SKM-1 treated with dmso at 0.1 percent for 144 hours (cell line): ENCODE measurements around the gene NOL4L.

Source experiments
- DNase-seq: peaks from one replicate; lab custom pipeline; 2025; ENCODE audit not compliant: unreplicated experiment; lab: John Stamatoyannopoulos, UW

Gene NOL4L

DNA sequence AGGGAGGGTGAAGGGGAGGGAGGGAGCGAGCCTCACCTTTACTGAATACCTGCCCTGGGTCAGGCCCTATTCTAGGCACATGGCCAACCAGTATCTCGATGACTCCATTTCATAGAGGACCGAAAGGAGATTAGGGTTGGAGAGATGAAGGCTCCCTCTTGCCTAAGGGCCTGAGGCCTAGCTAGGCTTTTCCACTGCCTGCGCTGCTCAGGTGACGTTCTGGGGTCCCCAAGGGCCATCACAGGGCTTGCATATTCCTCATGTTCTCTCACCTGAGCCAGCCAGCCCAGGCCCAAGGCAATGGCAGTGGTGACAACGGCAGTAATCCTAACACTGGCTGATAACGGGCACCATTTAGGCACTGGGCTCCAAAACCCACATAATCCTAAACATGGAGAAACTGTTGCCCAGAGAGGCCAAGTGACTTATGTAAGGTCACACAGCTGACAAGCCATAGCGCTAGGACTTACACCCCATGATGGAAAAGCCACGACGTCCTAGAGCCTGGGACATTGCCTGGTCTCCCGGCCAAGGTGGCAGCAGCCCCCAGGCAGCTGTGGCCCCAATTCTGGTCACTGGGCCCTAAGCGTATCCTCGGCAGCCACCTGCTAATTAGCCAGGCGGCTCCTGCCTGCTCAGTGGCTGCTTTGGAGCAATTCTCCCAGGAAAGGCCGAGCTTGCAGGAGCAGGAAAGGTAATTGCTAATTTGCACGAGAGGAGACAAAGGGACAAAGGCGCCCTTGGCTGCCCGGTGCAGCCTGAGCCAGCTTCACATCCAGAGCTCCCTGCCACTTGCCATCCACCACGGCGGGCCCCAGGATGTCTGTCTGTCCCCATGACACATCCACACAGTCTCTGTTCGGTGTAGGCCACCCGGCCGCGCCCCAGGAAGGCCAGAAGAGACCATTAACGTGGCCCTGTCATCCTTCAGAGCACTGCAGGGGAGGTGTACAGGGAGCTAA, 21.5 kb downstream of the NOL4L start:
- no peak for DNase-seq

DNA sequence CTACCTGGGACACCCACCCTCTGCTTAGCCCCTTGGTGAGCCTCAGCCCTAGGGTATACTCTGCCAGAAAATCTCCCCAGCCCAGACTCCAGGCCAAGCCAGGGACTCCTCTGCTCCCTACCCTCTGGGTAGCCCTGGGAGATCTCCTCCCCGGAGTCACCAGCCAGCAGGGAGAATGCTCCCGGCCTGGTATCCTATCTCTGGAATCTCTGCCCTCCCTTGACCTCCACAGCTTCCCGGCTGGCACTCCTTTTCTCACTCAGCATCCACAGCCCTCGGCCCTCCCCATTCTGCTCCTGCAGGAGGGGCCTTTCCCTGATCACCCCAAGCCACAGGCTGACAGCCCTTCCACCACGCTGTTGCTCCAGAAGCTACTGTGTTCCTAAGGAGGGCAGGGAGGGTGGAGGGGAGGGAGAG, 22.6 kb downstream of the NOL4L start:
- DNase-seq = no peak

DNA sequence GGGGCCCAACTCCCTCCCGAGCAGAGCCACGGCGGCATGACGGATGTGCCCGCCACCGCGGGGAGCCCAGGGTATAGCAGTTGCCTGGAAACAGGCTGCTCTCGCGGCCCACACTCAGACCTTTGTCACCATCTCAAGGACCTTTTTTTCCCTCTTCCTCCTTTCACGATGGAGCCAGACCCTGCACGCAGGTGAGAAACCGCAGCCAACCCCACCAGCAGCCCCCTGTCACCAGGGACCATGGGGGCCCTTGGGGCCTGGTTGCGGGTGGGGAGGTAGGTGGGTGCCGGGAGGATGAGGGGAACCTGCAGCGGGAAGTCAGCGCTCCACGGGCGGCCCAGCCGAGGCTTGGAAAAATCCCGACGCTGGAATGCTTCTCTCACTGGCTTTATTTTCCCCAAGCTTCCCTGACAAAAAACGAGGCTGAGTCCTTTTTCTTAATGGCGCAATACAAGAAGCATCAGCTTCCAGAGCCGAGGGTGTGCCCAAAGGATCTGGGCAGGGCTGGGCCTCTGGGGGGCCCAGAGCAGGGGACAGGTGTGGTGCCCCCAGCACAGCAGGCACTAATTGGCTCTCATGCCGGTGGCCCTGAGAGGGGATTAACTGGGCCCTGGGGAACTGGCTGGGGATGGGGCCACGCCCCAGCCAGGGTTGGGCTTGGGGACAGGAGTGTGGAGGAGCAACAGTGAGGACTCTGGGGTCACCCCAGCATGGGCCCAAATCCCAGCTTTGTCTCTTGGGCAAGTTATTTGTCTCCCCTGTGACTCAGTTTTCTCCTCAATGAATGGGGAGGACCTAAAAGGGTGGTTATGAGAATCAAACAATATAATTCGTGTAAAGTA, 23.9 kb downstream of the NOL4L start:
- no peak for DNase-seq

DNA sequence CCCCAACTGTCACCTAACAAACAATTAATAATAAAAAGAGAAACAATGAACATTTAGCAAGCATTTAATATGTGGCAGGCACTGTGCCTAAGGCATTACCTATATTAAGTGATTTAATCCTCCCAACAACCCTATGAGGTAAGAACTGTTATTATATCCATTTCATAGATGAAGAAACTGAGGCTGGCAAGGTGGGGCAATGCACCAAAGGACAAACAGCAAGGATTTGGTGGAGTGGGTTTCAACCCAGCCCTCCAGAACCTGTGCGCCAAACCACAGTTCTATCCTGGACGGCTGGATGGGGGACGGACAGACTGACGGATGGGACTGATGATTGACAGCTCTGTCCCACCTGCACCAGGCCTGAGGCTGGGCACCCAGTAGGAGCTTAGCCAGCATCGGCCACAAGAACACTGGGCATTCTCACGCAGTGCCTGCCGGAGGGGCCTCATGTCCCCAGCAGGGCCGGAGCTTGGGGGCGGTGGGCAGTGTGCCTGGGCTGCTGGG, 24.6 kb downstream of the NOL4L start:
- DNase-seq = no peak

DNA sequence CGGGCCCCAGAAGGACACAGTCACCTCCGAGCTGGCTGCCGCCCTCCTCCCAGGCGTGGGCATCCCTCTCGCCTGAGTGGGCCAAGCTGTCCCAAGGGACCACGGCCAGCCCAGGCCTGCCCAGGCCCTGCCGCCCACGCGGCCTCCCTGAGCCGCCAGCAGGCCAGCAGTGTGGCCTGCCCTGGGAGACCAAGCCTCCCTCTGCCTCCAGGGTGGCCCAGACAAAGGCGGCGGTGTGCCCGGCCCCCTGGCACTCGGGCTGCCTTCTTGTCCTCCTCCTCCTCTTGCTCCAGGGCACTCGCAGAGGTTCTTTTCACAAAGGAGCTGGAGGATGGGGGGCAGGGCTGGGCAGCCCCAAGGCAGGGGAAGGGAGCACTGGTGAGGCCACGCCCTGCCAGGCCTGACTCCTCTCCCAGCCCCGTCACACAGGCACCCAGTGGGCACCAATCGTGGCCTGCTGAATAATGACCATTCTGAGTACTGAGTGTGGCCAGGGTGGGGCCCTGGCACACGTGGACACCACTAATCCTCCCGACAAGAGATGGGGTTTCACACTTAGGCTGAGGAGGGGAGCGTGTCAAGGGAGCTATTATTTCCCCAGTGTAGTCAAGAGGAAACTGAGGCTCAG, 25.3 kb downstream of the NOL4L start:
- no peak for DNase-seq

DNA sequence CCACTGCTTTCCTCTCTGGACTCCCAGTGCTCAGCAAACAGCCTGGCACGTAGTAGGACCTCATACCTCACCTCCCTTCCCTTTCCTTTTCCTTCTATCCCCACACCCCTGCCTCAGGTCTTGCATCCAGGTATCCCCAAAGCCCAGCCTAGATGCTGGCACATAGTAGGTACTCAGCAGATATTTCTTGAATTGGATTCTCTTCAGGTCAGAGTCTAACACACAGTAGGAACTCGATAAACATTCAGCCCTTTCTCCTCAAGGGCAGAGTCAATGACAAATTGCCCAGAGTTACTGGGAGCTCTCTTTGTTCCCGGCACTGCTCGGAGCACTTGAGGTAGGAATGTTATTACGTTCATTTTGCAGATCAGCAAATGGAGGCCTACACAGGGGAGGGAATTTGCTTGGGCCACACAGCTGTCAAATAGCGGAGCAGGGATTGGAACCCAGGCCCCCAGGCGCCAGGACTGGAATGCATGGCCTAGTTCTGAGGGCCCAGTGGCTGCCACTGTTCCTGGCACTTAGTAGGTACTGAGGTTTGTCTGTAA, 25.9 kb downstream of the NOL4L start:
- DNase-seq = no peak

DNA sequence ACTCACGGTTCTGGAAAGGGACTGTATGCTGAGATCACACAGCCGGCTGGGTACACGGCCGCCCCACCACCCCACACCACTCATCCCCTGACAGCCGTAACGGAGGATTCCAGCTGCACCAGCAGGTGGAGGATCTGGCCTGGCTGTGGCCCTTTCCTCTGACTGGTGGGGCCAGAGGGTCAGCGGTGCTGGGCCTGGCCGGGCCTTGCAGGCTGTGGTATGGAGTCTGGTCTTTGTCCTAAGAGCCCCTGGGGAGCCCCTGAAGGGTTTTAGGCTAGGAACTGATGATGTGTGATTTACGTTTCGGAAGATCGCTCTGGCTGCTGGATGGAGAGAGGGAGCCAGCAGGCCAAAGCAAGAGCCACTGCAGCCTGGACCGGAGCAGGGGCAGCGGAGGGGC, 26.6 kb downstream of the NOL4L start:
- DNase-seq = no peak

DNA sequence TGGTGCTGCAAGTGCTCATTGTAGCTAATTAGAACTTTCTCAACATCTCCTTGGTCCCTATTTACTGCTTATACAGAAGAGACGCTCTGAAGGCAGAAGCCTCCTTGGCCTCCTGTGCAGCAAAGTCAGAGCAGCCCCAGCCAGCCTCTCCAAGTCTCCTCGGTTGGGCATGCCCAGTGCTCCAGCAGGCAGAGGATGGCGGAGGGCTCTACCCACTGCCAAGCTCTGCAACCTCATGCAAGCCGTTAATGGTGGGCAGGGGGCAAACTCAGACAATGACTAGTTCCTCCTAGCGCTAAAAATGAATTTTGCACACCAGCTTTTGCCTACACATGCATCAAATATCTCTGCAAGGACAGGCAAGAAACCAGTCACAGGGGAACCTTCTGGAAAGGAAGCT, 27.8 kb downstream of the NOL4L start:
- DNase-seq = no peak

DNA sequence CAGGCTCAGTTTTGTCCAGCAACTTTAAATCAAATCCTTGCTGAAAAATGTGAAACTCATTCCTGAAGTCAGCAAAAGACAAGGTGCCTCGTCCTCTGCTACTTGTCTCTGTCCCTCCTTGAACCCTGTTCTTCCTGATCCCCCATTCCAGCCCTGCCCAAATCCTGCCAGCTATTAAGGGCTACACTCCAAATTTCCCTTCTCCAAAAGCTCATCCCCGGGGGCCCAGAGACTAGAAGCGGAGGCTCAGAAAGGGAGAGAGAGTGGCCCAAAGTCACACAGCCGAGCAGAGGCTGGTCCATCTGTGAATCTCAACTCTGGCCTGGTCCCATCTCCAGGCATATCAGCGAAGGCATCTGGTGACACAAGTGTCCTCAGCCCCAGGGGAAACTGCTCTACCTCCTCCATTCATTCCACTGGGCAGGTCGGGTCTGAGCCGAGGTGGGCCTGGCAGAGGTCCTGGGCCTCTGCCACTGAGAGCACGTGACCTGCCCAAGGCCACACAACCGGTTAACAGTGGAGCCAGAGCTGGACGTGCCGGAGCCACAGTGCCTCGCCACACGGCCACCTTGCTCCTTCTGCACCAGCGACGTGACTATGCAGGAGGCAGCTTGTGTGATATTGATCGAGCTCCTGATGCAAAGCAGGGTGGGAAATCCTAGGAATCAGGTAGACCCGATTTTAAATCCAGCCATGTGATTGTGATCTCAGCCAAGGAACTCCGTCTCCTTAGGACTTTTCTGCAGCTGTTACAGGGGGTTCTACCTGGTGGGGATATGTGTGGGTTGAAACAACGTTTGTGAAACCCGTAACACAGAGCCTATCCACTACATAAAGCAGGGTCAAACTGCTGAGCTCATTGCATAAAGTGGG, 28.6 kb downstream of the NOL4L start:
- no peak for DNase-seq

DNA sequence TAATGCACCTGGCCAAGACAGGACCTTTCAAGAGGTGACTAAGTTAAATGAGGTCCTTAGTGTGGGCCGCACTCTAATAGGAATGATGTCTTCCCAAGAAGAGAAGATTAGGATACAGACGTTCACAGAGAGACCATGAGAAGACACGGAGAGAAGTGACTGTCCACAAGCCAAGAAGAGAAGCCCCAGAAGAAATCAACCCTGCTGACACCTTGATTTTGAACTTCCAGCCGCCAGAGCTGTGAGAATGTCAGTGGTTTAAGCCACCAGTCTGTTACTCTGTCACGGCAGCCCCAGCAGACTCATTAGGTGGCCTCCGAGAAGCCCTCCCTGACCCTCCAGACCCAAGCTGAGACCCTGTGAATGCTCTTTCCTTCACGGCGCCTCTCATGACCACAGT, 29.5 kb downstream of the NOL4L start:
- DNase-seq = no peak

DNA sequence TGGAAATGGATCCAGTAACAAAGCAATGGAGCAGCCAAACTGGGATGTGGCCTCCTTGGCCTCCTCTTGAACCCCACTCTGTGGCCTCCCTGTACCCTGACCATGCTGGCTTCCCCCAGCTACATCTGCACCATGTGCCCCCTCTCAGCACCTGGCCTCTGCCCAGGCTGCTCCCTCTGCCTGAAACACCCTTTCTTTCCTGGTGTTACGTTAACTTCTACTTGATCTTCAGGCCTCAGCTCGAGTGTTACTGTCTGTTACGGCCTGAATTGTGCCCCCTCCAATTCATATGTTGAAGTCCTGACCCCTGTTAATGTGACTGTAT, 30.2 kb downstream of the NOL4L start:
- DNase-seq = no peak

DNA sequence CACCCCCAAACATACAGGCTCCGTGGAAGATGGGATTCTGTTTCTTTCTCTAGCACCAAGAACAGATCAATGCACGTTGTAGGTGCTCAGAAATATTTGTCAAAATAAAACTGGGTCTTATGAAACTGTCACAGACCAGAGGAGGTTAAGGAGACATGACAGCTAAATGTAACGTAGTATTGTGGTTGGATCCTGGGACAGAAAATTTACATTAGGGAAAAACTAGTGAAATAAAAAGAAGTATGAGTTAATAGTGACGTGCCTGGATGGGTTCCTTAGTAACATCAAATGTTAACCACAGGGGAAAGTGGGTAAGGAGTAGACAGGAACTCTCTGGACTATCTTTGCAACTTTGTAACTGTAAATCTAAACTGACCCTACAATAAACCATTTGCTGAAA, 31.5 kb downstream of the NOL4L start:
- no peak for DNase-seq

DNA sequence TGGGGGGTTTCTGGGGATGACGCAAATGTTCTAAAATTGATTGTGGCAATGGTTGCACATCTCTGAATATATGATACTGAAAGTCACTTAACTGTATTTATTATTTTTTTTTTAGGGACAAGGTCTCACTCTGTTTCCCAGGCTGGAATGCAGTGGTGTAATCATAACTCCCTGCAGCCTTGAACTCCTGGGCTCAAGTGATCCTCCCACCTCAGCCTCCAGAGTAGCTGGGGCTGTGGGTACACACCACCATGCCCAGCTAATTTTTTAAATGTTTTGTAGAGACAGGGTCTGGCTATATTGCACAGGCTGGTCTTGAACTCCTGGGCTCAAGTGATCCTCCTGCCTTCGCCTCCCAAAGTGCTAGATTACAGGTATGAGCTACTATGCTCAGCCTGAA, 33.4 kb downstream of the NOL4L start:
- DNase-seq = no peak

DNA sequence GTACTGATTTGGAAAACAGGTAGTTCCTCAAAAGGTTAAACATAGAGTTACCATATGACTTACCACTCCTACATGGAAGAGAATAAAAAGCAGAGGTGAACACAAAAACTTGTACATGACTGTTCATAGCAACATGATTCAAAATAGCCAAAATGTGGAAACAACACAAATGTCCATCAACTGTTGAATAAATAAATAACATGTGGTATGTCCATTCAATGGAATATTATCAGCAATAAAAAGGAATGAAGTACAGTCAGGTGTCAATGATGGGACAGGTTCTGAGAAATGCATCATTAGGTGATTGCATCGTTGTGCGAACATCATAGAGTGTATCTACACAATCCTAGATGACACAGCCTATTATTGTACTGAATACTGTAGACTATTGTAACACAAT, 35.3 kb downstream of the NOL4L start:
- no peak for DNase-seq

DNA sequence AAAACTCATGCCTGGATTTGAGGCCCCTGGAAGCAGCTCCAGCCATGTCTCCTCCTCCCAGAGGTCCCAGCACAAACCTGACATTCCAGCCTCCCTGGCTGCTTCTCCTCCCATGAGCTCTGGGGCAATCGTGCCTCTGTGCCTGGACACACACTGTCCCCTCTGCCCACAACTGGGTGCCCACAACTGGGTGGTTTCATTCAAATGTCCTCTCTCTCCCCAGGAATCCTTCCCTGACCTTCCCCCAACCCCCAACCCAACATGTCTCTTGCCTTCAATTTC, 37.4 kb downstream of the NOL4L start:
- DNase-seq = no peak

DNA sequence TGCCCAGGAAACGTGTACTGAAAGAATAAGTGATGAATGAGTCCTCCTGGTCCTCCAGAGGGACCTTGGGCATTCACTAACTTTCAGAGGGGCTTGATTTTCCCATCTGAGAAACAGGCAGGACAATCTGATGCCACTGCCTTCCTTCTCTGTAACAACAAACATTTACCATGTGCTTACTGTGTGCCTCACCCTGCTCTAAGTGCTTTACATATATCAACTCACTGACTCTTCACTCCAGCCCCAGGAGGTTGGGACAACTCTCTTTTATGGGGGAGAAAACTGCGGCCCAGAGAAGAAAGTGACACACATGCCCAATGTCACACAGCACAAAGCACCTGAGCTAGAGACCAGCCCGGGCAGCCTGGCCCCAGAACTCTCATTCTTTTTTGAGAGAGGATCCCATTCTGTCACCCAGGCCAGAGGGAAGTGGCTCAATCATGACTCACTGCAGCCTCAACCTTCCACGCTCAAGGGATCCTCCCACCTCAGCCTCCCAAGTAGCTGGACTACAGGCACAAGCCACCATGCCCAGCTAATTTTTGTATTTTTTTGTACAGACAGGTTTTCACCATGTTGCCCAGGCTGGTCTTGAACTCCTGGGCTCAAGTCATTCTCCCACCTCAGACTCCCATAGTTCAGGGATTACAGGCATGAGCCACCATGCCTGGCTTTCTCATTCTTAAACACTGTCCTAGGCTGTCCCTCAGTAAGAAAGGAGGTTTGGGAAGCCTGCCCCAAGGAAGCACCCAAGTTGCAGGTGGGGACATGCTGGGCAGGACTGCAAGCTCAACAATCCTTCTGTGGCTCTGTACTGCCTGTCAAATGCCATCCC, 38.0 kb downstream of the NOL4L start:
- DNase-seq = no peak

DNA sequence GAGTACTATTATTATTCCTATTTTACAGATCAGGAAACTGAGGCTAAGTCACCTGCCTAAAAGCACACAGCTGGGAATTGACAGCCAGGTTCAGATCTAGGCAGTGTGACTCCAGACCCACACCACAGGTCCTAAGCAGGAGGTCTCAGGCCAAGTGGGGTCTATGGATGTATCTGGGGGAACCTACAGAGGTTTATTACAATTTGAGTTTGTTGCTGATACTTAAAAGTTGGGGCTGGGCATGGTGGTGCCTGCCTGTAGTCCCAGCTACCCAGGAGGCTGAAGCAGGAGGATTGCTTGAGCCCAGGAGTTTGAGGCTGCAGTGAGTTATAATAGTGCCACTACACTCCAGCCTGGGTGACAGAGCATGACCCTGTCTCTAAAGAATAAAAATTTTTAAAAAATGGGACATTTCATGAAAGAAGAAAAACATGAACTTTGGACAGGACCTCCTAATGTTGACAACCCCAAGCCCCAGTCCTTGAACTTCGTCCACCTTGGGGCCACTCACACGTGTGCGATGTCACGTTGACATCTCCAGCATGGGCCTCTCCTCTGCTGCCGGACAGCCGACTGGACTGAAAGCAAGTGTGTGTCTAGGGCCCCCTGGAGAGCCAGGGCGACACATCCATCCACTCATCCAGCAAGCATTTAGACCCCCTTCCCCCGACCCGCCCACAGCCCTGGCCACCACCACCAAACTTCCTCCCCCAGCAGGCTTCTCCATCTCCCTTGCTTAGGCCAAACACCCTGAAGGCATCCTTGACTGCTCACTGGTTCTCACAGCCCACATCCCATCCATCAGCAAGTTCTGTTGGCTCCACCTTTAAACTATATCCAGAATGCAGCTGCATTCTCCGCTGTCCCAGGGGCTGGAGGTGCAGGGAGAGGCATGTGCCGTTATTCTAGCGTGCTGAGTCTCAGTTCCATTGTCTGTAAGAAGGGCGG, 40.0 kb downstream of the NOL4L start:
- no peak for DNase-seq

DNA sequence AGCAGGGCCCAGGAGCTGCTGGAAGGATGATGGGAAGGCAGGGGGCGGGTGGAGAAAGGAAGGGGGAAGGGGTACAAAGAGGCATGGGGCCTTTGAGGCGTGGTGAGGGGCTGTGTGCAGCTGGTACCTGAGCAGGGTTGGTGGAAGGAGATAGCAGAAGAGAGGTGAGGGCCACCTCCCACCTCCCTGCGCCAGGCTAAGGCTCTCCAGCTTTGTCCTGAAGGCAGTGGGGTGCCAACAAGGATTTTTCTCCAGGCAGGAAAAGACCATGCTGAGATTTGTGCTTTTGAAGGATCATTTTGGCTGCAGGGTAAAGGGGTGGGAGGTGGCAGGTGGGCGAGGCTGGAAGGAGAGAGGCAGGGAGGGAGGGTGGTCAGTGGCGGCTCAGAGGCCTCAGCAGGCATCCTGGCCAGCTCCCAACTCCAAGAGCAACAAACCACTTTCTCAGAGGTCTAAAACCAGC, 40.8 kb downstream of the NOL4L start:
- DNase-seq = no peak
